ENCODE measurements around the gene PIF1.

Gene PIF1

GRCh38 chr15:64864068-64864467 is 38.6 kb upstream of the PIF1 start:
- ChIA-PET CTCF (interaction anchor here (0.6 kb wide), 1 partner anchor 455 kb away, joined by 4 read pairs; no protein-coding TSS in a partner anchor), POLR2A (ENCODE audit: low non-redundant PET) (interaction anchor here (0.5 kb wide), 1 partner anchor 27 kb away, joined by 5 read pairs; no protein-coding TSS in a partner anchor)
- H3K27ac ChIP-seq = peak overlapping the region; percentile 2; the same call in 1 of the 2 replicates
- TF ChIP-seq, protein P1, sequence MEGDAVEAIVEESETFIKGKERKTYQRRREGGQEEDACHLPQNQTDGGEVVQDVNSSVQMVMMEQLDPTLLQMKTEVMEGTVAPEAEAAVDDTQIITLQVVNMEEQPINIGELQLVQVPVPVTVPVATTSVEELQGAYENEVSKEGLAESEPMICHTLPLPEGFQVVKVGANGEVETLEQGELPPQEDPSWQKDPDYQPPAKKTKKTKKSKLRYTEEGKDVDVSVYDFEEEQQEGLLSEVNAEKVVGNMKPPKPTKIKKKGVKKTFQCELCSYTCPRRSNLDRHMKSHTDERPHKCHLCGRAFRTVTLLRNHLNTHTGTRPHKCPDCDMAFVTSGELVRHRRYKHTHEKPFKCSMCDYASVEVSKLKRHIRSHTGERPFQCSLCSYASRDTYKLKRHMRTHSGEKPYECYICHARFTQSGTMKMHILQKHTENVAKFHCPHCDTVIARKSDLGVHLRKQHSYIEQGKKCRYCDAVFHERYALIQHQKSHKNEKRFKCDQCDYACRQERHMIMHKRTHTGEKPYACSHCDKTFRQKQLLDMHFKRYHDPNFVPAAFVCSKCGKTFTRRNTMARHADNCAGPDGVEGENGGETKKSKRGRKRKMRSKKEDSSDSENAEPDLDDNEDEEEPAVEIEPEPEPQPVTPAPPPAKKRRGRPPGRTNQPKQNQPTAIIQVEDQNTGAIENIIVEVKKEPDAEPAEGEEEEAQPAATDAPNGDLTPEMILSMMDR (conservative IDR thresholded peaks at IDR 0.05; ENCODE audit: low read depth) = no peak
- DNase-seq (ENCODE audit: low spot score) = no peak

- peak overlapping the region; percentile 5; the same call in 1 of the 2 replicates for H3K27ac ChIP-seq
- TF ChIP-seq, protein P1 (conservative IDR thresholded peaks at IDR 0.05; ENCODE audit: low read depth) = no peak
- POLR2A ChIA-PET (ENCODE audit: low non-redundant PET) = no interaction called here
- CTCF ChIA-PET = no interaction called here
- DNase-seq (ENCODE audit: low spot score) = no peak
Observed at GRCh38 chr15:64862408-64862807, 37.0 kb upstream of the PIF1 start.

DNA sequence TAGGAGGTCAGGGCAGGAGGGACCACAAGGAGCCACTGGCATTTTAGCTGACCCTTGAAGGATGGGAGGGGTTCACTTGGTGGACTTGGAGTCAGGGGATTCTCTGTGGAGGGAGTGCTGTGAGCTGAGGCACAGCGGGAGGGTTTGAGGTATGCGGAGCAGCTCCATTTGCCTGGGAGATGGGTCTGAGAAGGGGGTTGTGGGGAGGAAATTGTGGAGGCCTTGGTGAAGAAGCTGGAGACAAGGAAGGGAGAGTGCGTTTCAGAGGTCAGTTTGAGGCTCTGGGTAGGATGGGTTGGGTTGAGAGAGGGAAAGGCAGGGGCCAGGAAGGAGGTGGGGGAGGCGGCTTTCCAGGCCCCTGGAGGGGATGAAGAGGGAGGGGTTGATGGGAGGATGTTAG is 36.5 kb upstream of the PIF1 start:
- TF ChIP-seq, protein P1 (conservative IDR thresholded peaks at IDR 0.05; ENCODE audit: low read depth) = no peak
- H3K27ac ChIP-seq = peak overlapping the region; percentile 5; the same call in 1 of the 2 replicates
- ChIA-PET POLR2A (ENCODE audit: low non-redundant PET) (no interaction called here), CTCF (interaction anchor here (0.7 kb wide), 1 partner anchor 898 kb away, joined by 3 read pairs; no protein-coding TSS in a partner anchor)
- DNase-seq (ENCODE audit: low spot score) = no peak

GRCh38 chr15:64861331-64861730 is 35.9 kb upstream of the PIF1 start:
- CTCF ChIA-PET = interaction anchor here (0.7 kb wide), 1 partner anchor 898 kb away, joined by 3 read pairs; no protein-coding TSS in a partner anchor
- DNase-seq (ENCODE audit: low spot score) = no peak
- TF ChIP-seq, protein P1 (conservative IDR thresholded peaks at IDR 0.05; ENCODE audit: low read depth) = no peak
- POLR2A ChIA-PET (ENCODE audit: low non-redundant PET) = no interaction called here
- H3K27ac ChIP-seq = no peak overlapping the region; the same call in 1 of the 2 replicates

DNA sequence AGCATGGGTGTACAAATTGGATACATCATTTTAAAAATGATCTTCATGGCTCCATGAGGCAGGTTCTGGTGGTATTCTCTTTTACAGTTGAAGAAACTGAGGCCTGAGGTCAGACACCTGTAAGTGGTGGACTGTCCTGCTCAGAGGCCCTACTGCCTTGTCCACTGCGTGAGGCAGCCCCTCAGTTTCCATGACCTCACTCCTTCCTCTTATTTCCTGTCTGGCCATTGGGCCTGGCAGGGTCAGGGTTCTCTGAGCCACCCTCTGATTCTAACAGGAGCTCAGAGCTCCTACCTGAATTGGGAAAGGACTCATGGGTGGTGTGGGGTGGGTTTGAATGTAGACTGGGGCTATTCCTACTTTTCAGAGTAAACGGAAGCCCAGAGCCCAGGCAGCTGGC is 33.8 kb upstream of the PIF1 start:
- no peak for DNase-seq (ENCODE audit: low spot score)
- ChIA-PET POLR2A (ENCODE audit: low non-redundant PET) (interaction anchor here (1.0 kb wide), 1 partner anchor 8 kb away, joined by 3 read pairs; no protein-coding TSS in a partner anchor), CTCF (interaction anchor here (0.5 to 0.6 kb wide), 2 partner anchors 54 to 160 kb away, joined by 3 read pairs; no protein-coding TSS in a partner anchor)
- no peak overlapping the region for H3K27ac ChIP-seq
- TF ChIP-seq, protein P1 (conservative IDR thresholded peaks at IDR 0.05; ENCODE audit: low read depth) = no peak

- H3K27ac ChIP-seq = peak overlapping the region; percentile 86
- TF ChIP-seq, protein P1 (conservative IDR thresholded peaks at IDR 0.05; ENCODE audit: low read depth) = no peak
- POLR2A ChIA-PET (ENCODE audit: low non-redundant PET) = interaction anchor here (1.0 kb wide), 1 partner anchor 9 kb away, joined by 3 read pairs; no protein-coding TSS in a partner anchor
Observed at GRCh38 chr15:64858021-64858575, 32.7 kb upstream of the PIF1 start.

More at GRCh38 chr15:64858021-64858575, 32.7 kb upstream of the PIF1 start:
- CTCF ChIA-PET = interaction anchor here (0.5 kb wide), 1 partner anchor 1009 kb away, joined by 6 read pairs; no protein-coding TSS in a partner anchor
- no peak for DNase-seq (ENCODE audit: low spot score)
